ENCODE measurements around the gene PRKRIP1.
"Not testable (repeated sequence)": the region's sequence is repeated elsewhere in the genome, so short reads cannot be mapped to it uniquely, and the experiment has no call there.

Gene PRKRIP1

DNA sequence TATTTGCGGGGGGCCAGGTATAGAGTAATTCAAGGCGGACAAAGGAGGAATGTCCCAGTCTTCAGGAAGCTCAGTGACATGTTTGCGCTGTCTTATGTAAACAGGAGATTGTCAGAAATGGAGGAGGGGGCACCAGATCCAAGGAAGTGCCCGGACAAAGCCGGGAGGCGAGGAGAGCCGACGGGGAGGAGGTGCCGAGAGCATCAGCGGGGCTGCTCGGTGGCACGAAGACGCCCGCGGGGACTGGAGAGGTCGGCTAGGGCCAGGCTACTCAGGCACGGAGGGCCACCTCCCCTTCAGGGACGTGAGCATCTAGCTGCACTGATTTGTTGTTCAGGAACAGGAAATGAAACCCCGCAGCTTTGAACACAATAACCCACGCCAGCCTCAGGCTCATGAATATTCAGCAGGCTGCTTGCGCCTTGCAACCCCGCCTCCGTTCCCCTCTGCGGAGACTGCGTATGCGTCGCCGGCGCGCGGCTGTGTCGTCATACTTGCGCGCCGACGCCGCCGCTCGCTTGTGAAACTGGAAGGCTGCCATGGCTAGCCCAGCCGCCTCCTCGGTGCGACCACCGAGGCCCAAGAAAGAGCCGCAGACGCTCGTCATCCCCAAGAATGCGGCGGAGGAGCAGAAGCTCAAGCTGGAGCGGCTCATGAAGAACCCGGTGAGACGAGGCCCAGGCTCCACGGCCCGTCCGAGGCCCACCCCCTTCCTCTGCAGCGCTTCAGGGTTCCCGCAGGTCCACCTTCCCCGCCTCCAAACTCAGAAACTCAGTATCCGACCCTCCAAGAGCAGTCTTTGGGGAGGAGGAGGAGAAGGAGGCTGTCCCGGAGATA is at the start of gene PRKRIP1:
PRKRIP1 (plus strand) TSS at position 491 of the 837 bp plus-strand sequence; CDS start at position 540, 49 bp downstream.
- peak; percentile 89 for DNase-seq

- not testable (repeated sequence) for DNase-seq
Measured at GRCh38 chr7:102346983-102347382, 49.2 kb upstream of the PRKRIP1 start.

- not testable (repeated sequence) for DNase-seq
Measured at GRCh38 chr7:102356344-102356743, 39.8 kb upstream of the PRKRIP1 start, which contains the start of gene SPDYE6. Gene SPDYE6, minus strand, starts transcription at chr7:102356444. Its CDS starts 421 bp downstream, at chr7:102356023.

- DNase-seq = peak; percentile 99
Measured at GRCh38 chr7:102363549-102364393, 32.4 kb upstream of the PRKRIP1 start.

- not testable (repeated sequence) for DNase-seq
Measured at GRCh38 chr7:102364394-102364886, 31.7 kb upstream of the PRKRIP1 start.

DNA sequence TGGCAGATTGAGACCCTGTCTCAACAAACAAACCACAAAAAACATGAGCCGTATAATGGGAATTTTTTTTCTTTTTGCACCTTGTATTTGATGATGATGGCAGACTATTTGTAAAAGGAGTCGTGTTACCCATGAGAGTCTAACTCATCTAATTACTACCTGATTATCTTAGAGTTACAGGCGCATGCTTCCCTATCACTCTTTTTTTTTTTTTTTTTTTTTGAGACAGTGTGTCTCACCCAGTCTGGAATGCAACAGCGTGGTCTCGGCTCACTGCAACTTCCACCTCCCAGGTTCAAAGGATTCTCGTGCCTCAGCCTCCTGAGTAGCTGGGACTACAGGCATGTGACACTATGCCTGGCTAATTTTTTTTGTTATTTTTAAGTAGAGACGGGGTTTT is 30.8 kb upstream of the PRKRIP1 start:
- not testable (repeated sequence) for DNase-seq

- not testable (repeated sequence) for DNase-seq
Measured at GRCh38 chr7:102370038-102370437, 26.1 kb upstream of the PRKRIP1 start.

DNA sequence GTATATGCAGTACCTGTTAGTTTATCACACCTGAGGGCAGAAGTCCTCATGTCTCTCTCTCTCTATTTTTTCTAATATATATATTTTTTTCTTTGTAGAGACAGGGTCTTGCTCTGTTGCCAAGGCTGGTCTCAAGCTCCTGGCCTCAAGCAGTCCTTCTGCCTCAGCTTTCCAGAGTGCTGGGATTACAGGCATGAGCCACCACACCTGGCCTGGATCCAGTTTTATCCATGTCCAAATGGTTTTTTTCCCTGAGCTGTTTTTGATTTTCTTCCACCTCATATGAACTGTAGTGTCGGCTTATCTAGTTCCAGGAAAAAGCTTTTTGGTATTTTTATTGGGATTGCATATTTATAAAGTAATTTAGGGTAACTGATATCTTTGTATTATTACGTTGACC is 23.4 kb upstream of the PRKRIP1 start:
- not testable (repeated sequence) for DNase-seq

DNA sequence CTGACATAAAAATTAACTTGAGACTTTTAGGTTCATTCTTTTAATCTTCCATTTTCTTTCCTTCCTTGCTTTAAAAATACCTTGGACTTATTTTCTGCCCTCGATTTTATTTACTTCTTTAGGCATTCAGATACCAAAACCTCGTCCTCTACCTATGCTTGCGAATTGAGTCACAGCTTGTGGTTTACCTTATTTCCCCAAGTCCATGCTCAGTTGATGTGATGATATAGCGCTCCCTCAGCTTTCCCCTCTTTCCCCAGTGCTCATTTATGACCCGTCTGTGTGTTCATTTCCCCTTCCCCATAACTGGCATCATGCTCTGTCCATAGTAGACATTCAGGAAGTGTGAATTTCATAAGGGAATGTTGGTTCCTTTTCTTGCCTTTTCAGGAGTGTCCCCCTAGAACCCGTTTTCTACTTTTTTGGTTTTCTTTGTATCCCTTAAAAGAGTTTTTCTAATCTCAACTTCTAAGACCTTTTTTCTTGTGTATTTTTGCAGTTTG is 19.1 kb upstream of the PRKRIP1 start:
- no peak for DNase-seq

- not testable (repeated sequence) for DNase-seq
Measured at GRCh38 chr7:102380837-102381236, 15.3 kb upstream of the PRKRIP1 start.

DNA sequence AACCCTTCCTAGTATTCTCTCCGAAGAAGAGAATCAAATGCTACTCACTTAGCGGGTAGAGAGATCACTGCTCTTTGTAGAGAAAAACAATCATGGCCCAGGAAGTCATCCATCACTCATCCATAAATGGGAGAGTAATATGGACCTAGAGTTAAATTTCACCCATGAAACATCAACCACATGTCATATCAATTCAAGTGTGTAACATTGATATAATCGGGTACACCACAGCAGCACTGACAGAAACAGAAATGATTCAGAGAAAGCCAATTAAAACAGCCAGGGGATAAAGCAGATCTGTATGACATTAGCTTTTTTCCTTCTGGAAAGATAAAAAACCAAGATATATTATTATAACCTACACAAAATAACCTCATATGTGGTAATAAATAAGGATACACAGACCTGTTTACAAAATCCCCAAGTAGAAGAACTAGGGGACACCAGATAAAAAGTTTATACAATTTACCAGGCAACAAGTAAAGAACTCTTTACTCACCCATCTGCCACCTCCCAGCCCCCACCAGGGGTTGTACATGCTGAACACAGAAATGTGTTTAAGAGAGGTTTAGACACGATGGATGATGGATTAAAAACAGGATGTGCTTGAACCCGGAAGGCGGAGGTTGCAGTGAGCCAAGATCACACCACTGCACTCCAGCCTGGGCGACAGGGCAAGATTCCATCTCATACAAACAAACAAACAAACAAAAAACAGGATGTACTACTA is 14.3 kb upstream of the PRKRIP1 start:
- not testable (repeated sequence) for DNase-seq

DNA sequence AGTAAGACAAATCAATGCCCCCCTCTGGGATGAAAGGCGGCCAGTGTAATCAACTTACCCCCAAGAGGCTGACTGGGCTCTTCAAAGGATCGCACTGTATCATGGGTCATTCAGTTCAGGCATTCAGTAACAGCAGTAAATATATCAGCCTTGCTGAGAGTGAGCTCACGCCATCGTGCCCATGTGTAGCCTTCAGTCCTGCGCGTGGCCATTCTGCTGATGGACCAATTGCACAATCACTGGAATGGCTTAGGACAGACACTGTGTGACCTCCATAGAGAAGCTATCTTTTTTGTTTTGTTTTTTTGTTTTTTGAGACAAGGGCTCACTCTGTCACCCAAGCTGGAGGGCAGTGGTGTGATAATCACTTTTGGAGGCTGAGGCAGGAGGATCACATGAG is 9.1 kb upstream of the PRKRIP1 start:
- DNase-seq = no peak

- DNase-seq = no peak
Measured at GRCh38 chr7:102389810-102390209, 6.4 kb upstream of the PRKRIP1 start.

GRCh38 chr7:102390697-102391484 is 5.3 kb upstream of the PRKRIP1 start:
- peak; percentile 45 for DNase-seq

DNA sequence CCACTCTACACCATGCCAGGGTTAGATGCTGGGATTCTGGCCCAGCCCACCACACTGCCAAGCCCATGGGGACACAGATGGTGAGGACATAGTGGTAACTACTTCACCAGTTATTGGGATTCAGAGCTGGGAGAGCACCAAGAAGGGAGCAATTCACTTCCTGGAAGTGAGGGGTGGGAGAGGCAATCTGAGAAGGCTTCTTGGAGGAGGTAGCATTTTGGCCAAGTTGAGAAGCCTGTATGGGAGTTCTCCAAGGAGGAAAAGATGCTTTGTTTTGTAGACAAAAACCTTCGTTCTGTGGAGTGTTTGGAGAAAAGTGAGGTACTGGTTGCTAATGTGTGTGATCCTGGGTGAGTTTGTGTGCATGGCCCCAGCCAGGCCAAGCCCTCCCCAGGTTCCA is 3.8 kb upstream of the PRKRIP1 start:
- no peak for DNase-seq

DNA sequence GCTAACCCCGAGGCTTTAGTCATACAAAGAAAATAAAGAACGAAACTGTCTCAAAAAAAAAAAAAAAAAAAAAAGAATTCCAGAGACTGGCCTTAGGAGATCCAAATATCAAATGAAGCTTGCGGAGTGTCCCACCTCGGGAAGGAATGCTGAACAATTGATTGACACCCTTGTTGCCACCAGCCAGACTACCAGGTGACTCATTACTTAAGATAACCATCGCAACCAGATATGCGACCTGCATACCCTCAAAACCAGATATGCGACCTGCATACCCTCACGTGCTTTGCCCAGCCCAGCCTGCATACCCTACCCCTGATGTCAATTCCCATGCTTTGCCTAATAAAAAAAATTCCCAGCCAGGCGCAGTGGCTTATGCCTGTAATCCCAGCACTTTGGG is 2.7 kb upstream of the PRKRIP1 start:
- DNase-seq = no peak

- no peak for DNase-seq
Measured at GRCh38 chr7:102395592-102395872, 631 bp upstream of the PRKRIP1 start.

DNA sequence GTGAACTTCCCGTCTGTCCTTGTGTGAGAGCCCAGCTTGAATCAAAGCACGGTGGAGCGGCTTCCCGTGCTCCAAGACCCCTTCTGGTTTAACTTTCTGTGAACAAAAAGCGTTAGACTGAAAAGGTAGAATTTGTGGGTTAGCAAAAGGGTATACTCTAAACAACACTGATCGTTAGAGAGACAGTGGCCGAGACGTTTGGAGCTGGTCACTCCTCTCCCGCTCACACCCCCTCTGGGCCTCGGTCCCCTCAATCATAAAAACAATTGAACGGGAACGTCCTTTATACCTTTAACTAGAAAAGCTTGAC is 502 bp downstream of the PRKRIP1 start:
- DNase-seq = no peak

GRCh38 chr7:102398543-102398942 is 2.4 kb downstream of the PRKRIP1 start:
- no peak for DNase-seq

GRCh38 chr7:102400360-102400759 is 4.2 kb downstream of the PRKRIP1 start:
- no peak for DNase-seq

DNA sequence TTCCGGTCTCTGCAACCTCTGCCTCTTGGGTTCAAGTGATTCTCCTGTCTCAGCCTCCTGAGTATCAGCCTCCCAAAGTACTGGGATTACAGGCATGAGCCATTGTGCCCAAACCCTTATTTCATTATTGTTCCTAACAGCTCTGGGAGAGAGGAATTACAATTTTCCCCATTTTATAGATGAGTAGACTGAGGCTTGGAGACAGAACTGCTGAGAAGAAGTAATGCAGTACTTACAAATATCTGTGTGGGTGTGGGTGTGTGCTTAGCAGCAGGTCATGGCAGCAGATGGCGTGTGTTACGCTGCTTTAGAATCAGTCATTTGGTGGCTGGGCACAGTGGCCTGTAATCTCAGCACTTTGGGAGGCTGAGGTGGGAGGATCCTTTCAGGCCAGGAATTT is 7.4 kb downstream of the PRKRIP1 start:
- DNase-seq = no peak

All from DMS 273 treated with DMSO at 0.1 percent for 48 hours (cell line).